Measurements from ENCODE around the gene LATS2. TPM values are rescaled to one million over a fixed set of nuclear protein-coding genes. Genes with fewer than 3 reads are reported as not detected.

LATS2 gene
- total RNA-seq = 10 to 100 TPM; 15.1 to 35.2 (median 21.6) TPM

DNA sequence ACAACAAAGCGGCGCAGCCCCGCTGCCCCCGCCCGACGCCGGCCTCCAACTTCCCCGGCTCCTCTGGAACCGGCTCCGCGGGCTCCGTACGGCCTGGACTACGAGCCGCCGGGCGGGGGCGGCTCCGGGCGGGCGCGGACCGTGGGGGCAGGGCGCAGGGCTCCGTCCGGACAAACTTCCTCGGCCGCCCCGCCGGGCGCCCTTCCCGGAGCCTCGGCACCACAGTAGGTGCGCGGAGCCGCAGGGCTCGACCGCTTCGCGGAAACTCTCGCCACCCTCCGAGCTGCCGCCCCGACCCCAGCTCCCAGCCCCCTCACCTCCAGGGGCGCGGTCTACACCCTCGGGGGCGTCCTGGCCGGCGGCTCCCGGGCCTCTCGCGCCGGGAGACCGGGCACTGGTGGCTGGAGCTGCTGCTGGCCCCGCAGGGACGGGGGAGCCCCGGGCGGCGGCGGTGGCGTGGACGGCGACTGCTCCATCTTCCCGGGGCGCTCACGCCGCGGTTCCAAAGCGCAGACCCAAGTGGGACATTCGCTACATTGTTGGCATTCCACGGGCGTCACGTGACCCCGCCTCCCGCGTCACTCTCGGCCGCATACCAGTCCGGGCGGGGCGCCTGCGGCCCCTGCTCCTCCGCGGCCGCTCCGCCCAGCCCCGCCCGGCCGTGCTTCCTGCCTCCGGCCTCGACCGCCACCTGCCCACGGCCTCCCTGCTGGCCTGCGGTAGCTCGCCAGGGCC, at the start of gene LATS2:
LATS2 (minus strand) TSS at position 558 of the 735 bp plus-strand sequence. CDS start 15,560 bp downstream, outside the sequence.
- no peaks in the 10 kb centered on the region for H3K4me1 ChIP-seq
- peak within 1 kb of the TSS; percentile 89 to 99 (median 95) for H3K4me3 ChIP-seq
- intact Hi-C loops (cut with DNase I; ENCODE audit: low total_unique reads) = no loop called here
- H3K36me3 ChIP-seq = no peaks in the 10 kb centered on the region
- H3K9me3 ChIP-seq = no peaks in the 10 kb centered on the region
- H3K27me3 ChIP-seq = no peaks in the 10 kb centered on the region
- peak; percentile 67 for TF ChIP-seq POLR2A (IDR thresholded peaks at IDR 0.05)
- TF ChIP-seq, protein P1, sequence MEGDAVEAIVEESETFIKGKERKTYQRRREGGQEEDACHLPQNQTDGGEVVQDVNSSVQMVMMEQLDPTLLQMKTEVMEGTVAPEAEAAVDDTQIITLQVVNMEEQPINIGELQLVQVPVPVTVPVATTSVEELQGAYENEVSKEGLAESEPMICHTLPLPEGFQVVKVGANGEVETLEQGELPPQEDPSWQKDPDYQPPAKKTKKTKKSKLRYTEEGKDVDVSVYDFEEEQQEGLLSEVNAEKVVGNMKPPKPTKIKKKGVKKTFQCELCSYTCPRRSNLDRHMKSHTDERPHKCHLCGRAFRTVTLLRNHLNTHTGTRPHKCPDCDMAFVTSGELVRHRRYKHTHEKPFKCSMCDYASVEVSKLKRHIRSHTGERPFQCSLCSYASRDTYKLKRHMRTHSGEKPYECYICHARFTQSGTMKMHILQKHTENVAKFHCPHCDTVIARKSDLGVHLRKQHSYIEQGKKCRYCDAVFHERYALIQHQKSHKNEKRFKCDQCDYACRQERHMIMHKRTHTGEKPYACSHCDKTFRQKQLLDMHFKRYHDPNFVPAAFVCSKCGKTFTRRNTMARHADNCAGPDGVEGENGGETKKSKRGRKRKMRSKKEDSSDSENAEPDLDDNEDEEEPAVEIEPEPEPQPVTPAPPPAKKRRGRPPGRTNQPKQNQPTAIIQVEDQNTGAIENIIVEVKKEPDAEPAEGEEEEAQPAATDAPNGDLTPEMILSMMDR (IDR thresholded peaks at IDR 0.05) = peak in 1 of 3 donors; percentile 11
- TF ChIP-seq POLR2AphosphoS5 (IDR thresholded peaks at IDR 0.05) = peak in 2 of 3 donors; percentile 76 to 95
- peak; percentile 95 for DNase-seq (ENCODE audit: low spot score in 2 of 2)
- peak within 1 kb of the TSS; percentile 98 to 99 for H3K27ac ChIP-seq

DNA sequence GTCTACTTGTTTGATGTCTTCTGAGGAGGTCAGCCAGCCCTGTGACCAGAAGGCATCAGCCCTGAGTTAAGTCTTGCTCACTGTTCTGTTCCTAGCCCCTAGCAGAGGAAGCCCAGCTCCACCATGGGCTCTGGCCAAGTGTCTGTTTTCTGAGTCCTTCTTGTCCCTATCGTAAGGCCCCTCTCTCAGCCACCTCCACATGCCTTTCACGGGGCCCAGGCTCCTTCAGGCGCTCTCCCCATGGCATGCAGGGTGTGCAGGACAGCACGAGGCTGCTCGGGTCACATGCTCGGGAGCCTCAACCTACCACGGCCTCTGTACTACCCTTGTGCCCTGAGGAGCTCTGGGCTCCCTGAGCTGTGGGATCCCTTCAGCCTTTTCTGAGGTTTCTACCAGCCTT, 47.8 kb upstream of the LATS2 start:
- H3K4me3 ChIP-seq = no peak overlapping the region
- DNase-seq (ENCODE audit: low spot score in 2 of 2) = no peak

GRCh38 chr13:21106089-21106488, 44.7 kb upstream of the LATS2 start:
- Histone ChIP-seq H3K9me3 (no peaks in the 10 kb centered on the region), H3K27me3 (no peaks in the 10 kb centered on the region), H3K4me1 (no peaks in the 10 kb centered on the region), H3K36me3 (no peaks in the 10 kb centered on the region), H3K4me3 (no peak overlapping the region), H3K27ac (no peak overlapping the region)
- intact Hi-C loops (cut with DNase I; ENCODE audit: low total_unique reads) = loop anchor here (5.0 kb wide), 1 partner anchor 644 kb away; no protein-coding TSS in a partner anchor
- TF ChIP-seq POLR2A (IDR thresholded peaks at IDR 0.05) = no peak
- no peak for TF ChIP-seq POLR2AphosphoS5 (IDR thresholded peaks at IDR 0.05)
- TF ChIP-seq, protein P1 (IDR thresholded peaks at IDR 0.05) = no peak
- no peak for DNase-seq (ENCODE audit: low spot score in 2 of 2)

More for the DNA sequence above, 47.8 kb upstream of the LATS2 start:
- no peak for TF ChIP-seq POLR2AphosphoS5 (IDR thresholded peaks at IDR 0.05)
- TF ChIP-seq, protein P1 (IDR thresholded peaks at IDR 0.05) = no peak
- no peak for TF ChIP-seq POLR2A (IDR thresholded peaks at IDR 0.05)
- H3K36me3 ChIP-seq = no peaks in the 10 kb centered on the region
- H3K9me3 ChIP-seq = no peaks in the 10 kb centered on the region
- intact Hi-C loops (cut with DNase I; ENCODE audit: low total_unique reads) = loop anchor here (5.0 kb wide), 1 partner anchor 647 kb away; no protein-coding TSS in a partner anchor
- H3K4me1 ChIP-seq = no peaks in the 10 kb centered on the region
- H3K27me3 ChIP-seq = no peaks in the 10 kb centered on the region
- H3K27ac ChIP-seq = no peak overlapping the region

GRCh38 chr13:21104199-21105019, 43.0 kb upstream of the LATS2 start:
- H3K9me3 ChIP-seq = no peaks in the 10 kb centered on the region
- H3K36me3 ChIP-seq = no peaks in the 10 kb centered on the region
- H3K27ac ChIP-seq = no peak overlapping the region
- H3K4me1 ChIP-seq = no peaks in the 10 kb centered on the region
- TF ChIP-seq POLR2AphosphoS5 (IDR thresholded peaks at IDR 0.05) (no peak), POLR2A (IDR thresholded peaks at IDR 0.05) (no peak)
- TF ChIP-seq, protein P1 (IDR thresholded peaks at IDR 0.05) = no peak
- no peaks in the 10 kb centered on the region for H3K27me3 ChIP-seq
- H3K4me3 ChIP-seq = no peak overlapping the region
- DNase-seq (ENCODE audit: low spot score in 2 of 2) = no peak
- intact Hi-C loops (cut with DNase I; ENCODE audit: low total_unique reads) = loop anchor here (5.0 kb wide), 1 partner anchor 642 kb away; no protein-coding TSS in a partner anchor
